Stimulated activated CD8-positive, alpha-beta memory T cell treated with anti-CD3 and anti-CD28 coated beads, Interleukin-12 subunit alpha, Interleukin-12 subunit beta, amount 100 ng/mL, for 1 hour (primary cell): ENCODE measurements around the gene TMEM39A.

Source experiments
- DNase-seq: peaks from one replicate; pipeline ENCODE4 v3.0.0-alpha.2; 2020; ENCODE audit warnings: low read depth

TMEM39A gene

GRCh38 chr3:119456469-119456868 is 6.9 kb downstream of the TMEM39A start:
- DNase-seq, result no peak

DNA sequence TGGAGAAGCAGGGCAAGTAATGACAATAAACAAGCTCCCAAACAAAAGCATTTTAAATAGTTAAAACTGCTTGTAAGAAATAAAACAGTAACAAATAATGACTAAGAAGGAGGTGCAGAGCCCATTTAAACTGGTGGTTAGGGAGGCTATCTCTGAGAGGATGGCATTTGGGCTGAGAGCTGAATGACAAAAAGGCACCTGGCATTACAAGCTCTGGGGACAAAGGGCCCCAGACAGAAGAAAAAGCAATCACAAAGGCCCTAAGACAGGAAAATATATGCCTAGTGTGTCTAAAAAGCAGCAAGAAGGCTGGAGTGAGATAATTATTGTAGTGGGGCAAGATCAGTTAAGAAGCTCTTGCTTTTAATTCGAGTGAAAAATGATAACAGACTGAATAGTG is 9.6 kb downstream of the TMEM39A start:
- DNase-seq, result no peak

- DNase-seq, result no peak
These were observed 18.8 kb downstream of the TMEM39A start for GRCh38 chr3:119444590-119444989.

GRCh38 chr3:119443179-119443578 is 20.2 kb downstream of the TMEM39A start:
- DNase-seq, result no peak

GRCh38 chr3:119437691-119438258 is 25.6 kb downstream of the TMEM39A start:
- DNase-seq, result no peak

DNA sequence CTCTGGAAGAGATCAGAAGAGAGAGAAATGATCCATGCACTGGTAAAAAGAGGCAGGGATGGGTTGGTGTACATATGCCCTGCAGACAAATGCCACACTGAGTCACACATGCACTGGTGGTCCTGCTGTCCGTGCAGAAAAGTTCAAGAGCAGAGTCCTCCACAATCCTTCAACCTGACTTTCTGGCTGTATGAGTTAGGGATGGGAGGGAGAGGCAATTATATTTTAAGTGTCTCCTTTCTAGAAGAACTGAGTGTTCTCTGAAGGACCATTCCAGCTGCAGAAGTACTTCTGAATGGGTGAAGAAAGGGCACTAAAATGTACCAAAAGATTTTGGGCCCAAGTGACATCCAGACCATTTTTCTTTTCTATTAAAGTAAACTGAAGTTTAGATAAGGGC is 26.4 kb downstream of the TMEM39A start:
- no peak for DNase-seq

DNA sequence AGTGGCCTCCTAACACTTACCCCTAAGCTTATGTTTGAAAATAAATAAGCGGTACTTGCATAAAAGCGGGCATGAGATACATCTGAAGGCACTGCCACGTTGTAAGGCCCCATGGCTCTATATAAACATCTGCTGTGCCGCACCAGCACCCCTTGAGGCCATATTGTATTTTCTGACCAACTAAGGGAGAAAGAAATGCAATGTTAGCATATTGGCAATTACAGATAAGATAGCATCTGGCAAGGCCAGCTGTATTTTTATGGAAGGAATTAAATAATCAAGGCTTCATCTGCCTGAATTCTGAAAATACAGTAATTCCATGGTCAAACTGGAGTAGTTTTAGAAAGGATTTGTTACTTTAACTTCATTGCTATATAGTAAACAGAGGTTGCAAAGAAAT is 28.7 kb downstream of the TMEM39A start:
- DNase-seq, result no peak

DNA sequence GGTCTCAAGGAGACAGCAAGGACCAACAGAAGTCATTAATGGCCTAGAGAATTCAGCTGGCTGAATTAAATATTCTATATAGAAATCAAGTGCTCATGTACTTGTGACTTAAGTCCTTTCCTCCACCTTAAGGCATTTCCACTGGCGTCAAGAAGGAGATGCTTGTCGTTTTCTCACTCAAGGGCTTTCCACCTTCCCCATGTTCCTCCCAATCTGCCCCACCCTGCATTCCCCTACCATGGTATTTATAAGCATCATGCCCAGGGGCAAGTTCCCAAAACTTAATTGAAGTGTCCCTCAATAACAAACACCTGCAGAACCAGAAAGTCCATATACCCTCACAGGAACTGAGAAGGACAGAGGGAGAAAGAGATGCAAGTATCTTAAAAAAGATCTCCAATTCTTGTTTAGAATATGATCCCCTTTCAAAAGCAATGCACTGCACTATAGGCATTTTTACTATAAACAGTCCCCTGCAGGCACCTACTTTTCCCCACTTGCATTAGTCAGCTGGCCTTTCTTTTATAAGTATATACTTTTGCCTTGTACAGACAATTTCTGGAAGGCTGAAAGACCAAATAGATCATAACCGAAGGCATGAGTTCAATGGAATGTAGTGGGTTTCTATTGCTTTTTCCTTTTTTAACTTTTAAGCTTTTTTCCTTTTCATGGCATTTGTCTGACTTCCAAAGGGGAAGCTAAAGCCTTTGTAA is 29.6 kb downstream of the TMEM39A start:
- no peak for DNase-seq

- DNase-seq, result no peak
These were observed 34.9 kb downstream of the TMEM39A start for GRCh38 chr3:119428538-119428937.

DNA sequence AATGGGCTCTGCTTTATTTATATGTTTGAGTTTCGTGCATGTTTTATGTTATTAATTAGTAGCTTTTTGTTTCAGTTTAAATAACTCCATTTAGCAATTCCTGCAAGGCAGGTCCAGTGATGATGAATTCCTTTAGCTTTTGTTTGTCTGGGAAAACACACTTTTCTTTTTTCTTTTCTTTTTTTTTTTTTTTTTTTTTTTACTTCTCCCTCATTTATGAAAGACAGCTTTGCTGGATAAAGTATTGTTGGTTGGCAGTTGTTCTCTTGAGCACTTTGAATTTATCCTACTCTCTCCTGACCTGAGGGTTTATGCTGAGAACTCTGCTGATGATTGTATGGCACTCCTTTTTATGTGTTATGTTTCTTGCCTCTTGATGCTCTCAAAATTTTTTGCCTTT is 35.7 kb downstream of the TMEM39A start:
- DNase-seq, result no peak

DNA sequence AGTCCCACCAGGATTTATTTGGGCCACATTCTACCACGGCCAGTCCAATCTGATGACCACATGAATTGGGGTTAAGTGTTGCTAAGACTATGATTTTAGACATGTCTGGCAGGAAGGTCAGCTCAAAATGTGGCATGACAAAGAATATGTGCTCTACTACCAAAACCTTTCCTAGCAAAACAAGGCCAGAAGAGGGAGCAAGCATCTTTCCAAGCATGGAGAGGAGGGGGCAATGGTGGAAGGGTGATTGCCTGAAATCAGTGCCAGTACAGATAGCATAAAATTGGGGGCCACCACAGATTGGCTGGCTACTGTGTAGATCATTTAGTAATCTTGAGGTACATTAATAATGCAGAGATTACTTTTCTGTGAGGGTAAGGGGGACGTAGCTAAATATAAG is 43.2 kb downstream of the TMEM39A start:
- no peak for DNase-seq

- DNase-seq, result no peak
These were observed 44.8 kb downstream of the TMEM39A start for GRCh38 chr3:119418641-119419040.

DNA sequence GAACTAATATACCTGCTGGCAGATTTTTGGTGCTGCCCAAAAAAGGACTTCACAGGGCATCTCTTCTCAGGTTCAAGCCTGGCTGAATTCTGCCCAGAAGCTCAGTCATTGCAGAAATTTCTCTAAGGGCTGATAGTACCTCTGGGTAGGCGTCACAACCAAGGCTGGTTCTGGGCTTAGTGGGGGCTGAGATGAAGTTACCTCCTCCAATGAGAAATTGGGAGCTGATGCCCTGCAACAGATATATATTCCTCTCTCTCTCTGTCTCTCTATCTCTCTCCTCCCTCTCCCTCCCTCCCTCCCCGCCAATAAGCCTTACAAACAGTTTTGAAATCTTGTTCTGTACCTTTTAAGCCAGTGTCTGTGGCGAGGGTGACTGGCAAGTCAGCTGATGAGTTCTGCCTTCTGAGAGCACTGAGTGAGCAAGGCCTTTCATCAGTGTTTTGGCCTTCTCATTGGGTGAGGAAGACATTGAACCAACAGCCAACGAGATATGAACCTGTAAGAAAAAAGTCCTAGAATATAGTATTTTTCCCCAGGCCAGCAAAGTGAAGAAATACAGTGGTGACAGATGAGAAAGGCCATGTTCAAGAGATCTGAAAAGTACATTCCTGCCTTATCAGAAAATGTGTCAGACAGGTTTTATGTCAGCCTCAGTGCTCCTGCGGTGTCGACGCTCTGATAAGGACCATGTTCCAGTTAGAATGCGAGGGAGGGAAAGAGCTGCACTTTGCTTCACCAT is 45.5 kb downstream of the TMEM39A start:
- DNase-seq, result no peak

GRCh38 chr3:119416873-119417272 is 46.5 kb downstream of the TMEM39A start:
- no peak for DNase-seq

DNA sequence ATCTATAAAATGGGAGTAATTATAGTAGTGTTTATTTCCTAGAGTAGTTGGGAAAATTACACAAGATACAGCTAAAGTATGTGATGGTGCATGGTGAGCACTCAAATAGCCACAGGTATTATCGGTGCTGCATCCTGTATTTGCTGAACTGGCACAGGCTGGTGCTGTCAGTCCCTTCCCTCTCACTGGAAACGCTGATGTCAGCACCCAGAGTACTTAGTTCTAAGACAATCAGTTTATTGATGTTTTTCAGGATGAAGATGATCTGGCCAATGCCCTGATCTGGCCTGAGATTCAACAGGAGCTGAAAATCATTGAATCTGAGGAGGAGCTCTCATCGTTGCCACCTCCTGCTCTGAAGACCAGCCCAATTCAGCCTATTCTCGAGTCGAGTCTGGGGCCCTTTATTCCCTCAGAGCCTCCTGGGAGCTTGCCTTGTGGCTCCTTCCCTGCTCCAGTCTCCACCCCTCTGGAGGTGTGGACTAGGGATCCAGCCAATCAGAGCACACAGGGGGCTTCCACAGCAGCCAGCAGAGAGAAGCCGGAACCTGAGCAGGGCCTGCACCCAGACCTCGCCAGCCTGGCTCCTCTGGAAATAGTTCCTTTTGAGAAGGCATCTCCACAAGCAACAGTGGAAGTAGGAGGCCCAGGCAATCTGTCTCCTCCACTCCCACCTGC is 49.7 kb downstream of the TMEM39A start:
- no peak for DNase-seq

- DNase-seq, result no peak
These were observed 53.6 kb downstream of the TMEM39A start for GRCh38 chr3:119409844-119410243.

DNA sequence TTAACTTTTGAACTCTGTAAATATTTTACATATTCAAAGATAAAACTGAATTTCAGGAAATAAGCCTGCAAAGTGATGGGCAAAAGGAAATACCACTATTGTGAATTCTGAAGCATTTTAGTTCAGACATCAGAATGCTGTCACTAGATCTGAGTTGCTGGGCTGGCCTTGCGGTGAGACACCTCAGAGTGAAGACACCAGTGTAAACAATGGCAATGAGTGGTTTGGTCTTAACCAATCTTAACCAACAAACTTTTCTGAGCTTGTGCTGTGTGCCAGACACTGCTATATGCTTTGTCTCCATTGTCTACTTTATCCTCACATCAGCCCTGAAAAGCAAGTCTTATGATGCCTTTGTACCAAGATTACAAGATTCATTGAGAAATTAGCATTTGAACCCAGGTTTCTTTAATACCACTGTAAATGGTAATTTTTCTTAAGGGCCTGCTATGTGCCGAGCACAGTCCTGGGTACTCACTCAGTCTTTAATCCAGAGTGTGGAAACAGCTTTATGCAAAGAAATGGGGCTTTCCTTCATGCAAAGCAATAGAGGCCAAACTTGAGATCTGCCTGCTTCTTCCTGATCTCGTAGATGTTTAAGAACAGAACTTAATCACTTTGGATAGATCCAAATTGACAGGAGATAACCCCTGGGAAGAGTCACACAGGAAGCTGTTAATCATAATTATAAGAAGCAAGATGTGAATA is 55.0 kb downstream of the TMEM39A start:
- no peak for DNase-seq

DNA sequence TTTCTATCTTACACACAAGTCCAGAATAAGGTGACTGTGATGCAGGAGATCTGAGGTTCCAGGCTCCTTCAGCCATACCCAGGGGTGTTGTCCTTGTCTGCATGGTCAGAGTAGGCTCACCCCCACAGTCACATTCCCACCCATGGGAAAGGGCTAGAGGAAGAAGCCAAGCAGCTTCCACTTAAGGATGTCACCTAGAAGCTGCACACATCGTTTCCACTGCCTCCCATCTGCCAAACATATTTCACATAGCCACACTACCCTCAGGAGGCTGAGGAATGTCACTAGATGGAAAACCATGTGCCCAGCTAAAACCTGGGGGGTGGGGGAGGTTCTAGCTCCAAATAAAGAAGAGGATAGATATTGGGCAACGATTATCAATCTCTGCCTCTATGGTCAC is 58.1 kb downstream of the TMEM39A start:
- no peak for DNase-seq

- DNase-seq, result no peak
These were observed 60.2 kb downstream of the TMEM39A start for GRCh38 chr3:119403201-119403600.

DNA sequence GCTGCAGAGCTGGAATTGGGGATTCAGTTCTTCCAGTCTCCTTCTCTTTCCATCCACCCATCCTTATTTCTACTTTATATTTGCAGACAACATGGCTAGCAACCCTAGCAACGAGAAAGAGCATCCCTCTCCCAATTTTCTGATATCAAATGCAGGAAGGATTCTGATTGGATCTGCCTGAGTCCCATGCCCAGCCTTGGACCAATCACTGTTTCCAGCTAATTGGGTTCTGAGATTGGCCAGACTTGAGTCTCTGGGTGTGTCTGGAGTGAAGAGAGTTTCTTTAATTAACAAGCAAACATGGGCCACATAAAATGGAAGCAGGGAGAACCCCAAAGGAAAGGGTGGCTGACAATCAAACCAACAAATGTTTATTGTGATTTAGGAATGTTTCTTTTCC is 60.6 kb downstream of the TMEM39A start:
- no peak for DNase-seq

DNA sequence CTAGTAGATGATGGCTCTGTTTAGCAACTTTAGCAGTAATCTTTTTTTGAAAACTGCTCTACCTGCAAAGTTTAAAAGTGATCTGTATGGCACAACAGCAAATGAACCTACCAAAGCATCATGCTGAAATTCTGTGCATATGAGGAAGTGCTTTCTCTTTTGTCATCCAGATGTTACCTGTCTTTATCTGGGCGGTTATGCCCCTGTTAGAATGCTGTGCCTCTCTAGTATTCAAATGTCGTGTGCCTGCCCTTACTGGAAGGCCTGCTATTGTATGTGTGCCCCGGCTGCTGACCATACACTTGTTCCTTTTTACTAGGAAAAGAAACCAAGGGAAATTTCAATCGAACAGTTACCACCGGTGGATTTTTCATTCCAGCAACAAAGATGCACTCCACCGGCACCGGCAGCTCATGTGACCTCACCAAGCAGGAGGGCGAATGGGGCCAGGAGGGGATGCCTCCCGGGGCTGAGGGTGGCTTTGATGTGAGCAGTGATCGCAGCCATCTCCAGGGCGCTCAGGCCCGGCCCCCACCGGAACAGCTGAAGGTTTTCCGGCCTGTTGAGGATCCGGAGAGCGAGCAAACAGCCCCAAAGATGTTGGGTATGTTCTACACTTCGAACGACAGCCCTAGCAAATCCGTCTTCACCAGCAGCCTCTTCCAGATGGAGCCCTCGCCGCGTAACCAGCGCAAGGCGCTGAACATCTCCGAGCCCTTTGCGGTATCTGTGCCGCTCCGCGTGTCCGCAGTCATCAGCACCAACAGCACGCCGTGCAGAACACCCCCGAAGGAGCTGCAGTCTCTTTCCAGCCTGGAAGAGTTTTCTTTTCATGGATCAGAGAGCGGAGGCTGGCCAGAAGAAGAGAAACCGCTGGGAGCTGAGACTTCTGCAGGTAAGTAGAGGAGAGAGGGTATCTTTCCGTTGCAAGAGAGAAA is 61.6 kb downstream of the TMEM39A start:
- DNase-seq, result no peak
